K562 (cell line): ENCODE measurements around the gene TMEM95. TPM values are rescaled to one million over a fixed set of nuclear protein-coding genes. Genes with fewer than 3 reads are reported as not detected.

Experiments
- ATAC-seq: fragments of 200-7000 bp; cut with Tn5 transposase; 3 replicates; pipeline ENCODE4 v1.9.1; 2020; ENCODE audit warnings: moderate library complexity
- BruUV-seq: library from RNA; stranded (reverse); fragments of 400-500 nt; replicated peaks from 2 replicates; lab custom pipeline; 2021; lab: Mats Ljungman, UMichigan
- CTCF ChIA-PET: fragments of 300-600 bp; formaldehyde crosslinking; extraction: SDS; loops from one replicate; lab custom pipeline; 2021; ENCODE audit warnings: low intra/inter-chr PET ratio; lab: Yijun Ruan, JAX
- POLR2A ChIA-PET: fragments of 300-600, 350-650 bp; sonication (Branson Sonifier 250); formaldehyde crosslinking; extraction: SDS; loops from one replicate; lab custom pipeline; 2021; ENCODE audit warnings: antibody characterized with exemption, inconsistent platforms; lab: Yijun Ruan, JAX
- DNase-seq, 4 experiments: peaks; one replicate each; pipeline versions ENCODE4 v3.0.0 to v3.0.0-alpha.2; 2011 to 2018; ENCODE audit warnings: low spot score in 3 of 4, mixed read lengths in 3 of 4; ENCODE audit errors: extremely low read depth in 1 of 4
- FAIRE-seq: peaks from 2 replicates; lab custom pipeline; 2011; peaks lifted over from hg19 to GRCh38; lab: Jason Lieb, UNC
- H2AFZ ChIP-seq: 2 replicates; pipeline ENCODE4 v1.6.0; 2011; ENCODE audit warnings: low read depth, low read length, control low read depth, inconsistent platforms
- H3K27ac ChIP-seq: fragments of 200-600 bp; 3 replicates; pipeline ENCODE4 v1.8.0; 2011; ENCODE audit warnings: low read depth, mild to moderate bottlenecking, control low read depth, inconsistent platforms, low read length, moderate library complexity, mixed read lengths; ENCODE audit errors: extremely low read depth
- H3K27me3 ChIP-seq, 2 experiments: fragments of 300-600 bp in 1 of 2; 2 replicates in 1 of 2; 3 replicates in 1 of 2; pipeline versions ENCODE4 v1.6.0 to v1.8.0; 2011; ENCODE audit warnings: inconsistent platforms in 2 of 2, low read length in 2 of 2, mild to moderate bottlenecking in 1 of 2, mixed read lengths in 1 of 2, moderate library complexity in 1 of 2; ENCODE audit not compliant: control insufficient read depth in 2 of 2, insufficient read depth in 2 of 2
- H3K36me3 ChIP-seq: fragments of 300-600 bp; 3 replicates; pipeline ENCODE4 v1.8.0; 2011; ENCODE audit warnings: mild to moderate bottlenecking, low read length, inconsistent platforms; ENCODE audit not compliant: control insufficient read depth, insufficient read depth
- H3K4me1 ChIP-seq, 2 experiments: fragments of 200-600 bp in 1 of 2; replicated peaks in 1 of 2; 2 replicates in 1 of 2; 3 replicates in 1 of 2; pipeline versions ENCODE4 v1.5.1 to v1.8.0; 2011; ENCODE audit warnings: inconsistent platforms in 2 of 2, low read length in 2 of 2, mild to moderate bottlenecking in 1 of 2, mixed read lengths in 1 of 2, moderate library complexity in 1 of 2; ENCODE audit not compliant: control insufficient read depth in 2 of 2, insufficient read depth in 2 of 2
- H3K4me2 ChIP-seq: 2 replicates; pipeline ENCODE4 v1.6.1; 2011; ENCODE audit warnings: low read length, control low read depth, inconsistent platforms, mixed read lengths; ENCODE audit not compliant: insufficient read depth
- H3K4me3 ChIP-seq: fragments of 200-600 bp; sonication (generic), shearing (Covaris generic); 2 replicates; pipeline ENCODE4 v1.5.1; 2016; ENCODE audit warnings: control low read depth, inconsistent platforms
- H3K79me2 ChIP-seq: fragments of 200-600 bp; 3 replicates; pipeline ENCODE4 v1.8.0; 2011; ENCODE audit warnings: low read length, inconsistent platforms; ENCODE audit not compliant: control insufficient read depth, insufficient read depth
- H3K9ac ChIP-seq, 2 experiments: 2 replicates each; pipeline versions ENCODE4 v1.6.0 to v1.6.1; 2011; ENCODE audit warnings: low read depth in 2 of 2, low read length in 2 of 2, control low read depth in 1 of 2, inconsistent platforms in 1 of 2, mild to moderate bottlenecking in 1 of 2, mixed read lengths in 1 of 2; ENCODE audit not compliant: insufficient read depth in 1 of 2
- H3K9me1 ChIP-seq: one replicate; pipeline ENCODE4 v1.6.0; 2011; ENCODE audit warnings: inconsistent platforms, mild to moderate bottlenecking, low read length, moderate library complexity; ENCODE audit not compliant: control insufficient read depth, insufficient read depth
- H3K9me3 ChIP-seq: replicated peaks from 2 replicates; pipeline ENCODE4 v1.5.1; 2011; ENCODE audit warnings: low read depth, low read length, inconsistent platforms; ENCODE audit not compliant: control insufficient read depth, insufficient read depth
- H4K20me1 ChIP-seq: replicated peaks from 2 replicates; pipeline ENCODE4 v1.6.1; 2011; ENCODE audit warnings: low read length, inconsistent platforms, mixed read lengths; ENCODE audit not compliant: control insufficient read depth, insufficient read depth
- CEBPZ ChIP-seq: fragments of 150-350 bp; IDR thresholded peaks from 2 replicates; pipeline ENCODE4 v1.6.1; 2014; ENCODE audit warnings: low read depth, mild to moderate bottlenecking, low read length, borderline replicate concordance
- CXXC5 ChIP-seq: fragments of 250-450 bp; sonication (Bioruptor Pico); IDR thresholded peaks from 2 replicates; pipeline ENCODE4 v1.8.0; 2022; ENCODE audit warnings: inconsistent platforms, mild to moderate bottlenecking, moderate library complexity
- EGR1 ChIP-seq: fragments of 450-650 bp; conservative IDR thresholded peaks from 2 replicates; pipeline ENCODE4 v1.6.1; 2017; ENCODE audit warnings: mild to moderate bottlenecking
- EWSR1 ChIP-seq: fragments of 450-650 bp; IDR thresholded peaks from 2 replicates; pipeline ENCODE4 v1.6.1; 2018; ENCODE audit warnings: borderline replicate concordance, mild to moderate bottlenecking, low read depth, moderate library complexity; ENCODE audit not compliant: partially characterized antibody
- FOXJ3 ChIP-seq: sonication (generic); formaldehyde crosslinking; IDR thresholded peaks from 2 replicates; pipeline ENCODE4 v1.4.0; 2020; ENCODE audit warnings: mild to moderate bottlenecking, missing genetic modification reagents
- FOXK1 ChIP-seq: sonication (generic); formaldehyde crosslinking; IDR thresholded peaks from 2 replicates; pipeline ENCODE4 v1.8.0; 2022; ENCODE audit warnings: missing genetic modification reagents, mild to moderate bottlenecking, borderline replicate concordance
- MLLT1 ChIP-seq, 2 experiments: fragments of 450-650 bp; IDR thresholded peaks; 2 replicates each; pipeline ENCODE4 v1.6.1; 2016
- NFRKB ChIP-seq: fragments of 450-650 bp; IDR thresholded peaks from 2 replicates; pipeline ENCODE4 v1.6.1; 2016; ENCODE audit warnings: low read depth
- NRF1 ChIP-seq, 2 experiments: fragments of 450-650 bp; IDR thresholded peaks in 1 of 2; conservative IDR thresholded peaks in 1 of 2; 2 replicates each; pipeline ENCODE4 v1.6.1; 2014; ENCODE audit warnings: mild to moderate bottlenecking in 2 of 2
- RB1 ChIP-seq: fragments of 450-650 bp; IDR thresholded peaks from 2 replicates; pipeline ENCODE4 v1.6.1; 2017; ENCODE audit warnings: low read depth, mild to moderate bottlenecking
- TBP ChIP-seq: optimal IDR thresholded peaks from 2 replicates; pipeline ENCODE3; 2011; ENCODE audit warnings: low read depth, low read length, improper control_type of control experiment
- WGBS: fragments of 100-300 bp; shearing (Covaris generic); methylation state at CpG from one replicate; pipeline ENCODE4 v1.1.6; 2016; ENCODE audit warnings: low coverage, mixed read lengths; ENCODE audit not compliant: insufficient coverage; ENCODE audit errors: missing lambda C conversion rate; 5-methylcytosine and 5-hydroxymethylcytosine counted together
- in situ Hi-C: fragments of 300-500 bp; cut with MboI; formaldehyde crosslinking; loops from 4 replicates; pipeline ENCODE4 v1.15.0; 2018; ENCODE audit warnings: inconsistent platforms, mixed read lengths
- intact Hi-C: fragments of 100-400 bp; cut with micrococcal nuclease; formaldehyde crosslinking; loops from 2 replicates; pipeline ENCODE4 v1.14.2; 2022
- polyA plus RNA-seq, 8 experiments: library from polyadenylated mRNA; depleted of rRNA in 4 of 8; stranded (reverse) in 5 of 8; unstranded in 3 of 8; fragments of >200 nt; fragmentation: Nextera tagmentation in 2 of 8; fragmentation: Illumina TruSeq in 1 of 8; extraction: Ambion mirVana in 2 of 8; extraction: Trizol in 1 of 8; gene quantifications; 2 replicates each; pipeline versions ENCODE4 v1.2.1 to v1.2.3, GENCODE V29; 2011 to 2014; ENCODE audit warnings: inconsistent platforms in 1 of 8, missing spikeins in 1 of 8
- total RNA-seq, 7 experiments: library from RNA; depleted of rRNA in 6 of 7; stranded (reverse); fragments of >200 nt in 6 of 7; fragmentation: Illumina TruSeq in 2 of 7; extraction: Trizol in 2 of 7; gene quantifications; 2 replicates each; pipeline versions ENCODE4 v1.2.1 to v1.2.3, GENCODE V29; 2011 to 2021; ENCODE audit warnings: low replicate concordance in 1 of 7
- TF ChIP-seq, protein P1 (sequence below): fragments of 250-450 bp; sonication (Bioruptor Pico); IDR thresholded peaks from 2 replicates; pipeline ENCODE4 v1.8.0; 2022; ENCODE audit warnings: inconsistent platforms, mild to moderate bottlenecking, moderate library complexity, borderline replicate concordance

The TMEM95 gene
- total and polyA plus RNA-seq, 9 of the 15 experiments (the other 6 are each of a cell fraction or from before 2014, with no cell fraction given) = not detected

DNA sequence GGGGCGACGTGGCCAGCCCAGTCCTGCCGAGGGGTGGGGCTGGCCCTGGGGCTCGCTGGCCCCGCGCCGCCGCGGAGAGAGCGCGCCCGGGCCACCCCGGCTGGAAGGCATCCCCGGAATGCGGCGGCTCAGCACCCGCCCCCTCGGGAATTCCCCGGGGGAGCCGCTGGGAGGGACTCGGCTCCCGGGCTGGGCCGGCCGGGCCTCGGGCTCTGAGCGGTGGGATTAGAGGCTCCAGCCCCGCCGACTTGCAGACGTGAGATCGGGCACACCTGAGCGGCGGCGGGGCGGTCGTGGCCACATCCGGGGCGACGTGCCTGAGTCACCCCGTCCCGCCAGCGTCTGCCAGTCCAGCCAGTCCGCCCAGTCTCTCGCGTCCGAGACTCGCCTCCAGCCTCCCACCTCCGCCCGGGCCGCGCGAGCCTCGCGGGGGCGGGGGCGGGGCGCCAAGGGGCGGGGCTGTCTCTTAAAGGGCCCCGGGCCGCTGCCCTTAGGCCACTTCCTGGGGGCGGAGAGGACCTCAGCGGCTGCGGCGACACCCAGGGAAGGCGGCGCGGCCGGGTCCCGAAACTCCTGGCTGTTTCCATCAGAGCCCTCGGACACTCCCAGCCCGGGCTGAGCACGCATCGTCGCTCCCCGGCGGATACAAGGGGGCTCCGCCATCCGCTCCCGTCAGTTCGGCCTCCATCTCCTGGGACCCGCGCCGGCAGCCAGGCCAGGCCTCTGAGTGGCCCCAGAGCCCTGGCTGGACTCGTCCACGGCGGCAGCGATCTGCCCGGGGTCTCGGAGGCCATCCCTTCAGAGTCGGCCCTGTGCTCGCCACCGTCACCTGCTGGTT lies 3.1 kb upstream of the TMEM95 start, which contains the start of gene KCTD11:
Gene KCTD11, plus strand, starts transcription at position 498 of the 838 bp plus-strand sequence.
- ChIA-PET CTCF (interaction anchor here (0.7 to 1.0 kb wide), 2 partner anchors 127 to 307 kb away, joined by 3 to 4 read pairs; partner anchors contain the start of gene ZBTB4), POLR2A (interaction anchor here (0.6 to 4.6 kb wide), 6 partner anchors 11 to 232 kb away, joined by 3 to 15 read pairs (median 4); partner anchors contain the start of genes ACAP1, GPS2, MPDU1 and SLC2A4)
- Histone ChIP-seq H3K9me3 (no peaks in the 10 kb centered on the region), H2AFZ (peak within 1 kb of the TSS; percentile 84), H3K27ac (peak within 1 kb of the TSS; percentile 88), H3K4me2 (peak within 1 kb of the TSS; percentile 80), H3K4me1 (peaks cover 3 to 70% of the 10 kb centered on the region in 2 experiments; a peak in 3 of 5 replicates), H3K9me1 (no peaks in the 10 kb centered on the region), H3K27me3 (no peaks in the 10 kb centered on the region), H3K36me3 (no peaks in the 10 kb centered on the region), H3K4me3 (peak within 1 kb of the TSS; percentile 72), H4K20me1 (no peaks in the 10 kb centered on the region), H3K79me2 (peaks cover 8% of the 10 kb centered on the region), H3K9ac (peak within 1 kb of the TSS; percentile 79 to 92)
- ATAC-seq (peak; percentile 86), DNase-seq (peak; percentile 88 to 91 (median 88)), FAIRE-seq (no peak)
- under 1% methylated on average over 25 of the region's 91 CpGs for WGBS
- no TSS peak for BruUV-seq
- in situ Hi-C loops = loop anchor here (10.0 kb wide), 1 partner anchor 203 kb away; the partner anchor contains the start of gene TNFSF13
- intact Hi-C loops = loop anchor here (5.0 kb wide), 1 partner anchor 130 kb away; the partner anchor contains the start of genes POLR2A and SLC35G6
- TF ChIP-seq CXXC5 (CRISPR knock-in tag) (peak; percentile 48; the same call in 1 of the 2 replicates), NFRKB (no peak), CEBPZ (no peak), NRF1 (conservative IDR thresholded peaks at IDR 0.05 in 1 of 2, IDR thresholded peaks at IDR 0.05 in 1 of 2) (peak; percentile 65 to 69), MLLT1 (IDR thresholded peaks at IDR 0.05) (no peak), EWSR1 (no peak), EGR1 (peak; percentile 95), FOXJ3 (CRISPR knock-in tag) (no peak), TBP (peak; percentile 14), RB1 (0 out of 2 replicates have a peak, but pooled peaks have one; percentile 9), FOXK1 (CRISPR knock-in tag) (no peak)
- TF ChIP-seq, protein P1, sequence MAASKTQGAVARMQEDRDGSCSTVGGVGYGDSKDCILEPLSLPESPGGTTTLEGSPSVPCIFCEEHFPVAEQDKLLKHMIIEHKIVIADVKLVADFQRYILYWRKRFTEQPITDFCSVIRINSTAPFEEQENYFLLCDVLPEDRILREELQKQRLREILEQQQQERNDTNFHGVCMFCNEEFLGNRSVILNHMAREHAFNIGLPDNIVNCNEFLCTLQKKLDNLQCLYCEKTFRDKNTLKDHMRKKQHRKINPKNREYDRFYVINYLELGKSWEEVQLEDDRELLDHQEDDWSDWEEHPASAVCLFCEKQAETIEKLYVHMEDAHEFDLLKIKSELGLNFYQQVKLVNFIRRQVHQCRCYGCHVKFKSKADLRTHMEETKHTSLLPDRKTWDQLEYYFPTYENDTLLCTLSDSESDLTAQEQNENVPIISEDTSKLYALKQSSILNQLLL (CRISPR knock-in tag) = no peak
